Measurements from ENCODE around the gene TSR1. TPM values are rescaled to one million over a fixed set of nuclear protein-coding genes. Genes with fewer than 3 reads are reported as not detected.

Gene TSR1
- 70.3 and 90.2 TPM in 2 replicates for total RNA-seq (2014; rRNA removed)
- percentile 89 among the genes with signal in this experiment for Bru-seq, nascent RNA
- BruChase-seq, experiment 1, labeled RNA remaining after a 6-hour chase, result percentile 94 among the genes with signal in this experiment
- percentile 92 among the genes with signal in this experiment for BruChase-seq, experiment 2, labeled RNA remaining after a 2-hour chase
- long read RNA-seq, full-length matches to known transcripts, result 70 of 104 reads
- long read RNA-seq, partial matches to known transcripts, result 7 of 104 reads
- long read RNA-seq, other reads (novel, unspliced or antisense), result 27 of 104 reads

DNA sequence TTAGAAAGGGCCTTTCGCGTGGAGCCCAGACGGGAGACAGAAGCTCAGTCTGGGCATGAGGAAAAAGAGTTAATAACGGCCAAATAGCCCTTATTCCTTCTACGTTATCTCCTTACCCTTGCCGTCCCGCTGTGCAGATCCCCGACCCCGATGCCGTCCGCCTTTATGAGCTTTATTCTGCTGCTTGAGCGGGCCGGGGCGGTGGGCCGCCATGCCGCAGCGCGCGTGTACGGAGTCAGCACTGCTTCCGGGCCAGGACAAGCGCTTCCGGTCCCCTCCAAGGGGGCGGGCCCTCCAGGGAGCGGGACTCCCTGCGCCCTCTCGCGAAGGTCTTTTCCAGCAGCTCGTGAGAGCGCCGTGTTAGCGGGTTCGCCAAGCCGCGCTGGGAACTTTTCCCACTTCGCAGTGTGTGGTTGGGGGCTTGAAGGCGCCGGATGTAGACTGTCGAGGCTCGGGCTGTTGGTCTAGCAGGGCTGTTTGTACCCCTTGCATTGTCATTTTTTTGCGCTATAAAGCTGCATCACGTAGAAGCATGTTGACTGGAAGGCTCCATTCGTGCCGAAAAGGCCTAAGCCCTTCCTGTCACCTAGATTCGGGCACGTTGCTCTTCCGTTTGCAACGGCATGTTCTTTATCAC lies at the start of gene TSR1:
Gene TSR1, minus strand, starts transcription at position 243 of the 637 bp plus-strand sequence. Its CDS starts 30 bp downstream, at position 213.
- peak within 1 kb of the TSS; percentile 63 for H3K27ac ChIP-seq (ENCODE audit: low read length)
- peak within 1 kb of the TSS; percentile 73 for H2AFZ ChIP-seq (ENCODE audit: low read length)
- peak within 1 kb of the TSS; percentile 98 for H3K4me2 ChIP-seq (ENCODE audit: low read length)
- TF ChIP-seq EZH2phosphoT487 (IDR thresholded peaks at IDR 0.05; ENCODE audit: borderline replicate concordance, low read length) (no peak), EZH2 (IDR thresholded peaks at IDR 0.05; ENCODE audit: low read length, unreplicated experiment) (no peak)
- TF ChIP-seq, protein P1, sequence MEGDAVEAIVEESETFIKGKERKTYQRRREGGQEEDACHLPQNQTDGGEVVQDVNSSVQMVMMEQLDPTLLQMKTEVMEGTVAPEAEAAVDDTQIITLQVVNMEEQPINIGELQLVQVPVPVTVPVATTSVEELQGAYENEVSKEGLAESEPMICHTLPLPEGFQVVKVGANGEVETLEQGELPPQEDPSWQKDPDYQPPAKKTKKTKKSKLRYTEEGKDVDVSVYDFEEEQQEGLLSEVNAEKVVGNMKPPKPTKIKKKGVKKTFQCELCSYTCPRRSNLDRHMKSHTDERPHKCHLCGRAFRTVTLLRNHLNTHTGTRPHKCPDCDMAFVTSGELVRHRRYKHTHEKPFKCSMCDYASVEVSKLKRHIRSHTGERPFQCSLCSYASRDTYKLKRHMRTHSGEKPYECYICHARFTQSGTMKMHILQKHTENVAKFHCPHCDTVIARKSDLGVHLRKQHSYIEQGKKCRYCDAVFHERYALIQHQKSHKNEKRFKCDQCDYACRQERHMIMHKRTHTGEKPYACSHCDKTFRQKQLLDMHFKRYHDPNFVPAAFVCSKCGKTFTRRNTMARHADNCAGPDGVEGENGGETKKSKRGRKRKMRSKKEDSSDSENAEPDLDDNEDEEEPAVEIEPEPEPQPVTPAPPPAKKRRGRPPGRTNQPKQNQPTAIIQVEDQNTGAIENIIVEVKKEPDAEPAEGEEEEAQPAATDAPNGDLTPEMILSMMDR (conservative IDR thresholded peaks at IDR 0.05; ENCODE audit: low read depth, low read length), result no peak; the same call in 1 of the 2 replicates
- H4K20me1 ChIP-seq (ENCODE audit: low read length), result 0 out of 2 replicates have a peak, but pooled peaks cover 5% of the 10 kb centered on the region
- peaks cover 19% of the 10 kb centered on the region for H3K4me1 ChIP-seq (ENCODE audit: insufficient read depth, low read length)
- ChIA-PET POLR2A (ENCODE audit: unreplicated experiment) (interaction anchor here (0.6 to 1.0 kb wide), 3 partner anchors 23 to 71 kb away, joined by 3 to 4 read pairs (median 4); no protein-coding TSS in a partner anchor), CTCF (interaction anchor here (3.8 kb wide), 1 partner anchor 17 kb away, joined by 26 read pairs; no protein-coding TSS in a partner anchor)
- peak within 1 kb of the TSS; percentile 99 for H3K4me3 ChIP-seq (ENCODE audit: low read length)
- ATAC-seq, result peak; percentile 83
- H3F3A ChIP-seq (ENCODE audit: low read length, unreplicated experiment), result no peaks in the 10 kb centered on the region
- H3K79me2 ChIP-seq (ENCODE audit: low read length), result peaks cover 76% of the 10 kb centered on the region
- H3K9me2 ChIP-seq (replicated peaks; ENCODE audit: low read length), result no peaks in the 10 kb centered on the region
- H3K9ac ChIP-seq (ENCODE audit: low read length), result peak within 1 kb of the TSS; percentile 100
- H3K36me3 ChIP-seq (ENCODE audit: low read depth, low read length), result peaks cover 37% of the 10 kb centered on the region
- BruUV-seq (replicated peaks), result TSS peak; percentile 65
- intact Hi-C loops (cut with micrococcal nuclease), result loop anchor here (2.0 kb wide), 1 partner anchor 16 kb away; no protein-coding TSS in a partner anchor
- peak; percentile 85 for DNase-seq
- H3K27me3 ChIP-seq (ENCODE audit: low read length), result no peaks in the 10 kb centered on the region
- H3K9me3 ChIP-seq (ENCODE audit: low read length), result no peaks in the 10 kb centered on the region

DNA sequence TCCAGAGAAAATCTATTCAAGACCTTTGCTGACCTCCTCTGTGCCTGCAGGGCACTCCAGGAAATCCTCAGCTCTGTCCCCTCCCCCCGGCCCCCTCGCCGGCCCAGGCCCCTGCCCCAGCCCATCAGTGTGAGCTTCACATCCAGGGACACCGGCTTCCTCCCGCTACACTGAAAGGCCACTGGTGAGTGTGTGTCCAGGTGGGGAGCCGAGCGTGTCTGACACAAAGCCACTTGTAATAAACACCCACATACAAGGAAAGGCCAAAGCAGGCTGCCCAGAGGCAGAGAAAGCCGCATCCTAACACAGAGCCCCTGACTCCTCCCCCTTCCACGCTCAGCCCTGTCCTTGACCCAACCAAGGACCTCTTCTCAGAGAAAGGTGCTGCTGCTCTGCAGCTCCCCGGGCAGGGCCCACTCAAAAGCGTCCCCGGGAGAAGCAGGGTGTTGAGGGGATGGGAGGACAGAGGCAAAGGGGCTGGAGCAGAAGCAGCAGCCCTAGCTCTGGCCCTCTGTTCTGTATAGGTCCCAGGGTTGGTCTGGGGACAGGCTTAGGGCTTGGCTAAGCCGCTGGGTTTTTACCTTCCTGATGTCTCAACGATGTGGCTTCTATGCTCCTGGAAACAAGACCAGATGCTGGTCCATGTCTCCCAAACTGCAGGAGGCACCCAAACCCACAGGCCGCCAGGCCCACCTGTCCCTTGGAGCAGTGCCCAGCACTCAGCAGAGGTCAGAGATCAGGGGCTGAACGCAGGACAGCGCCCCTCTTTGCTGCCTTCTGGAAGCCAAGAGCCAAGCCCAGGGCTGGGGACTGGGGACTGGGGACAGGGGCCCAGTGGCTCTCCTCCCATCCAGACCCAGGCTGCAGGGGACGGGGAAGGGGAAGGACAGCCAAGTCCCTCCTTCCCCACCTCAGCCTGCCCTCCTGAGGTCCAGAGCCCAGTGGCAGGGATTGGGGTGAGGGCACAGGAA lies 49.3 kb upstream of the TSR1 start:
- H3K9ac ChIP-seq (ENCODE audit: low read length), result no peak overlapping the region
- TF ChIP-seq, protein P1 (conservative IDR thresholded peaks at IDR 0.05; ENCODE audit: low read depth, low read length), result no peak
- no peak for TF ChIP-seq EZH2 (IDR thresholded peaks at IDR 0.05; ENCODE audit: low read length, unreplicated experiment)
- no peak for TF ChIP-seq EZH2phosphoT487 (IDR thresholded peaks at IDR 0.05; ENCODE audit: borderline replicate concordance, low read length)
- no peak for DNase-seq

More for the DNA sequence above, 49.3 kb upstream of the TSR1 start:
- no peak for ATAC-seq
- Histone ChIP-seq H3K36me3 (ENCODE audit: low read depth, low read length) (no peaks in the 10 kb centered on the region), H3K4me1 (ENCODE audit: insufficient read depth, low read length) (no peaks in the 10 kb centered on the region), H3F3A (ENCODE audit: low read length, unreplicated experiment) (no peaks in the 10 kb centered on the region), H3K4me3 (ENCODE audit: low read length) (no peak overlapping the region), H3K9me3 (ENCODE audit: low read length) (no peaks in the 10 kb centered on the region), H3K79me2 (ENCODE audit: low read length) (0 out of 2 replicates have a peak, but pooled peaks cover 4% of the 10 kb centered on the region), H3K27ac (ENCODE audit: low read length) (no peak overlapping the region), H3K9me2 (replicated peaks; ENCODE audit: low read length) (no peaks in the 10 kb centered on the region), H3K27me3 (ENCODE audit: low read length) (no peaks in the 10 kb centered on the region), H4K20me1 (ENCODE audit: low read length) (no peaks in the 10 kb centered on the region), H2AFZ (ENCODE audit: low read length) (no peak overlapping the region), H3K4me2 (ENCODE audit: low read length) (no peak overlapping the region)
- ChIA-PET CTCF (no interaction called here), POLR2A (ENCODE audit: unreplicated experiment) (no interaction called here)
- intact Hi-C loops (cut with micrococcal nuclease), result no loop called here
- BruUV-seq (replicated peaks), result no TSS peak

Measured in PC-3 (cell line).